Activated CD8-positive, alpha-beta memory T cell treated with anti-CD3 and anti-CD28 coated beads, Interleukin-2, amount 50 U/mL, for 48 hours (primary cell): ENCODE results near the gene CHIT1.

Experiments
- DNase-seq: peaks from one replicate; pipeline ENCODE4 v3.0.0-alpha.2; 2020

Gene CHIT1

DNA sequence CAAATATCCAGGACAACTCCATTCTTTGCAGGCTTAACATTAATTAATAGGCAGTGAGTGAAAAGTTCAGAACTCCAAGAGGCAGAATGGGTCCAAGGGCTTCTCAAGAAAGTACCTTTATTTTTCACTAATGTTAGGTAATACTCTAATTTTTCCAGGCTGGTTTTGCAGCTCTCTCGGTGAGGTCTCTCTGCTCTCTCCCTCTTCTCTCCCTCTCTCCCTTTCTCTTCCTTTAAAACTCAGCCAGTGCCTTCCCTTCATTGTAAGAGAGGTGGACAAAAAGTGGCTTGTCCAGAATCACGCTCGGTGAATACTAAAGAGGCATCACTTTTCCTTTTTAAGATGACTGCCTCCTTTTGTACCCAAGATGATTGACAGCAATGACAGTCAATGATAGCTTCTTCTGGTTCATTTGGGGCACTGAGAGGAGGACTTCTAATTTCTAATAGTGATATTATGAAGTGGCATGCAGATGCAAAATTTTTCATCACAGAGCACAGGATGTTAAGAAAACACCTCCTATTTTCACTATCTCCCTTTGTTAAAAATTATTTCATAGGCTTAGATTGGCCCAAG is 41.7 kb downstream of the CHIT1 start:
- DNase-seq: no peak

DNA sequence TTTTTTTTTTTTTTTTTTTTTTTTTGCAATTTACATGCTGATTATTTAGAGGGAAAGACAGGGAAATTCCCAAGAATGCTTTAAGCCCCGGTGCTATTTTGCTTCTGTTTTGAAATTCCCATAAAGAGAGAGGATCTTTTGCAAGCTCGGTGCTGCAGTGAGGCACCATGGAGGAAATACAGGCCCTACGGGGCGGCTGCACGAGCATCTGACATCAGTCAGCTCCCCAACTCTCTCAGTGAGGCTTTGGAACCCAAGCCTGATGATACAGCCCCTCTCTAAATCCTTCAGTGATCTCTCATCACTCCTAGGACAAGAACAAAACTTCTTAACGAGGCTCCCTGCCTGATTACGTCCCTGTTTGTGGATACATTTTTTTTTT is 42.2 kb downstream of the CHIT1 start:
- no peak for DNase-seq

- DNase-seq: no peak
Measured at GRCh38 chr1:203186446-203187303, 42.8 kb downstream of the CHIT1 start, which contains the start of gene CHI3L1. Gene CHI3L1 (minus strand): TSS chr1:203186704. CDS start chr1:203186623, 81 bp downstream.

DNA sequence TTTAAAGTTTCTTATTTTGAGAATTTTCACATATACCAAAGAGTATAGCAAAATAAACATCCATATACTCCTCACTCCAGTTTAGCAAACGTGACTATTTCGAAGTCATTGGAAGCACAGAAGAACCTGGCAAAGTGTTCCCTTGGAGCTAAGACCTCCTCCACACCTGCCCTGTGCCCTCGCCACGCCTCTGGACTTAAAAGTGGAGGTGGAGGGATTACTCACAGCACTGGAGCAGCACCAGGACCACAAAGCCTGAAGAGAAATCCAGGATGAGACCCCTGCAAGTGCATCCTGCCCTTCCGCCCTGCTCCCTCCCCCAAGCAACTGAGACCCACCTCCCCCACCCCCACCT is 43.4 kb downstream of the CHIT1 start:
- no peak for DNase-seq

DNA sequence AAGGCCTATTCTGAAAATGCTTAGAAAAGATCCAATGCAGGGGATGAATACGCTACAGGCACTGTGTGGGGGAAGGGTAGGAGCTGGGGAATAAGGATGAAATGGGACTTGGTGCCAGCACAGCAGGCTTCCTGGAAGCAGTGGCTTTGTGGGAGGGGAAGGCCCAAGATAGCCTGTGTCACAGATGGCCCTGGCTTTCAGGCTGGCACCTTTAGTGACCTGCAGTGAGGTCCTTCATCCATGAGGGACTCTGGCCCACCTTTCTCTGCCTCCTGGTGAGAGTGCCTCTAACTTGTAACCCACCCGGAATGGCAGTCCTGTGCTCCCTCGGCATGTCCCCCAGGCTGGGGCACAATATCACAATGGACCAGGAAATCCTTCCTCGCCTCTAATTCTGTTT is 43.9 kb downstream of the CHIT1 start:
- no peak for DNase-seq

- no peak for DNase-seq
Measured at GRCh38 chr1:203185061-203185461, 44.4 kb downstream of the CHIT1 start.

- DNase-seq: no peak
Measured at GRCh38 chr1:203184467-203184866, 45.0 kb downstream of the CHIT1 start.

DNA sequence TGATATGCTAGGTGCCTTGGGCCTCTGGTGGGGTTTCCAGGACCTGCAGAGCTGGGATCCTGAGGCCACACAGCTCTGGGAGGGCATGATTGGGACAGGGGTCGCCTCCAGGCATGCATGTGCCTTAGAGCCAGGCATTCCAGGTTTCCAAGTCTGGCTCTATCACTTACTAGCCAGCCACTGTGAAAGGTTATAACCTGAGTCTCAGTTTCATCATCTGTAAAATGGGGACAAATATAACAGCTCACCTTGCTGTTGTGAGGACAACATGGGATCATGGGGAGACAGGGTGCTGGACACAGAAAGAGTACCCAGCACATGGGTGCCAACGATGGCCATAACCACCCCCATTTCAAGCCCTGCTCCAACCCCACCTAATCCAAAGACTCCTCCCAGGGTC is 45.6 kb downstream of the CHIT1 start:
- DNase-seq: no peak

GRCh38 chr1:203182387-203182953 is 47.0 kb downstream of the CHIT1 start:
- DNase-seq: no peak

DNA sequence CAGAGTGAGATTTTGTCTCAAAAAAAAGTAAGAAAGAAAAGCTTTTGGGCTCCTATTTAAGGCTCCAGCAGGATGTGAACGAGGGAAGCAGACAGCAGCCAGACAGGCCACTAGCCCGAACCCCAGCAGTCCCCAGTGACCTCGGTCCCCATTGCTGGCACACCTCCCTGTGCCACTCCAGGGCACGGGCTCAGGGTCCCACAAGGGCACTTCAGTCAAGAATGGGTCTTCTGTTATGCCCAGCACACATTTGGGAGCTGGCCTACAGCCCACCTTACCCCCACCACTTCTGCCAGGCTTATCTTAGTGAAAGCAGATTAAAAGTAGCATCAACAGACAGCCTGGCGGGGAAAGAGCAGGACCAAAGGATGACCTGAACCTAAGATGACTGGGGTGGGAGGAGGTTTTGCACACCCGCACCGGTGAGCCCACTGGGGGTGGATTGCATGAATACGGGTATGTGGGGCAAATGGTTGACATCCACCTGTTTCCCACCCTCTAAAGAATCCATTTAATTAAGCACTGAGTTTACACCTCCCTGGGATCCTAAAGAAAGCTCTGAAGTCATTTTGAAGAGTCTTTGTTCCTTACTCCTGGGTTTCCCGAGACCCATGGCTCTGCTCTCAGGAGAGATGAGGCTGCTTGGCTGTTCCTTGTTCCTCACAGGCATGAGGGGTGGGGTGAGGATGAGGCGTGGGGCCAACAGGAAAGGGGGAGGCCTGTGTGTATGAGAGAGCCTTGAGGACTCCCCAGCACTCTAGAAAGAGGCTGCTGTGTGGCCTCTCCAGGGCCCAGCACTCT is 47.7 kb downstream of the CHIT1 start:
- no peak for DNase-seq

- no peak for DNase-seq
Measured at GRCh38 chr1:203180611-203181330, 48.7 kb downstream of the CHIT1 start.

- no peak for DNase-seq
Measured at GRCh38 chr1:203179667-203180005, 49.8 kb downstream of the CHIT1 start.

DNA sequence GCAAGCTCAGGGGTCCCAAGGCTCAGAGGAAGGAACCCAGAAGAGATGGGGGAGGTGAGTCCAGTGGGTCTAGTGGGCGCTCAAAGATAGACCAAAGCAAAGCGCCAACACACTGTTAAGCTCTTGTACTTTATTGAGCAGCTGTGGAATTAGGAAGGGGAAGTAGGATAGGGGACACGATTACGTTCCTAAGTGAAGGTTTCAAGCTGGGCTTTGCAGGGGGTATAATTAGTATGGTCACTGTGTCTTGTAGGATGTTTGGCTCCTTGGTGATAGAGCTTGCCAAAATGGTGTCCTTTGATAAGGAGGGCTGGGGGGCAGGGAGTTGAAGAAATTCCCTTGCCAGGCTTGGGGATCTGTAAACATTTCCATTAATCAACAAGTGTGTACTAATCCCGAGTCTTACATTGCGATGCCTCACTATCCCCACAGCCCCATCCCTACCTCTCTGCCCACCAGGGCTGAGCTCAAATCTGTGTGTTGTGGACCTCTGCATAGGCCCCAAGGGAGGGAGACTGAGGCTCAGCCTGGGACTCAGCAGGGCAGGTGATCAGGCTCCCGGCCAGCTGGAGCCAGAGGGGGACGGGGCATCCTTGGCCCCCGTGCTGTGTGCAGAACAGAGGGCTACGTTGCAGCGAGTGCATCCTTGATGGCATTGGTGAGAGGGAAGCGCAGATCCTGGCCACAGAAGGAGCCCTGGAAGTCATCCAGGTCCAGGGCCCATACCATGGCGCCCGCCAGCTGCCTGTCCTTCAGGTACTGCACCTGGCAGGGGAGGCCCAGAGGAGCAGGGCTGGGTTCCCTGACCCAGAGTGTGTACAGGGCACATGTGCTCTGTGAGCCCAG is 50.4 kb downstream of the CHIT1 start:
- no peak for DNase-seq

GRCh38 chr1:203178083-203178482 is 51.4 kb downstream of the CHIT1 start:
- DNase-seq: no peak

DNA sequence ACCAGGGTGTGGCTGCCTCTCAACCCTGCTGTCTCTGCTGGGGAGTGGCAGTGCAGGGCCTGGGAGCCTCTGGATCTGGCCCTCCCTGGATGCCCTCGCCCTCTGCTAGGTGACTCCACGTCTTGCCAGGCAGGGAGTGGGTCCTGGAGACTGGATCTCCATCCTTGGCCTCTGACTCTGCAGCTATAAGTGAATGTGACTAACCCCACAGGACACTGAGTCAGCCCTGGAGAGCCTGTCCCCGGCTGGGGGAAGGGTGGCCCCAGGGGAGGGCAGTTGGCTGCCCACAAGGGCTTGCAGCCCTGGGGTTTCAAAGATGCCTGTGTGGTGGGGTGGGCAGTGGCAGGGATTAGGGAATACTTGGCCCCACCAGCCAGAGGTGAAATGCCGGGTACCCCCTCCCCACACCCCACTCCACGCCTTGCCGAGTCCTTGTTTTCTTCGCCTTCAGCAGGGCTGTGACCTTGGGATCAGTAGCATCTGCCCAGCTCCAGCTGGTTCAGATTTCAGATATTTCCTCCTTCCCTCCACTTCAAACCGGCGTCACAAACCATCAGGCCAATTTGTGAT is 51.9 kb downstream of the CHIT1 start:
- no peak for DNase-seq

DNA sequence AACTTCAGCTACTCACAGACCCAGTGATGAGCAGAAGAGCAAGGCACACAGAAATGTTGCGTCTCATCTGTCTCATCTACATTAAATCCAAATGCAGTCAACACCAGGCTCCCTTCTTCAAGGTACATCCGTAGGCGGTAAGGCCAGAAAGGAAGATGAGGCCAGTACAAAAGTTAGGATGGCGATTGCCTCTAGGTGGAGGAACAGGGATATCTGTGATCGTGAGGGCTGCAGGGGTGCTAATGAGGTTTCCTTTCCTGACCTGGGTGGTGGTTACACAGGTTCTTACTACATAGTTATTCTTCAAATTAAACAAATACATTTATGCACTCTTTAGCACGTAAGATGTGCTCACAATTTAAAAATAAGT is 52.5 kb downstream of the CHIT1 start:
- DNase-seq: no peak

DNA sequence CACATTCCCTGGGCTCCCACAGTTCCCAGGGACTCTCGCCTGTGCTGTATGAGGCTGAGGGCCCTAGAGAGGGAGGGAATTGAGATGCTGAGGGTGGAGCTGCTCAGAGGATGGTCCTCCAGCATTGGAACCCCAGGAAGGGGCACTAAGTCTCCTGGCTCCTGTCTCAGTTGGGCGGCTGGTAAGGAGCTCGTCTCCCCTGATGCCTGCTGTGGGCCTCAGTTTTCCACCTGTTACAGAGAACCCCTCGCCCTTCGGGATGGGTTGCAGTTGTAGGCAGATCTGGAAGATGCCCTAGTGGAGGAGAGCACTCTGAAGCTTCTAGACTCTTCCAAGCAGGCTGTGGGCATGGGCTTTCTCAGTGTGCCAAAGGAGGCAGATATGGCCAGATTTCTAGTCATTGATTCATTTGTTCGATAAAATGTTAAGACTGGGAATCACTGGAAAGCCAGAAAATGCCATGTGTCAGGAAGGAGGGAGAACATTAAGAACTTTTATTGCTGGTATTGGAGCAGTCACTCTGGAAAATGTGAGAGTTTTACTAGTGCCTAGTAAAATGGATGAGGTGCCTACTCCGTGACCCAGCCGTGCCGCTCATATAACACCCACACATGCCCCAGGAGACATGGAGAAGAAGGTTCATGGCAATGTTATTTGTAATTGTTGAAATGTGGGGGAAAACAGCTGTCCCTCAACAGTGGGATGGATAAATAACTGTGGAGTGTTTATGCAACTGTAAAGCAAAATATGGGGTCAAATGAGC is 53.0 kb downstream of the CHIT1 start:
- no peak for DNase-seq

- DNase-seq: no peak
Measured at GRCh38 chr1:203175827-203176241, 53.6 kb downstream of the CHIT1 start.

- no peak for DNase-seq
Measured at GRCh38 chr1:203175237-203175826, 54.1 kb downstream of the CHIT1 start, which contains the start of gene MYBPH. Gene MYBPH (minus strand): TSS chr1:203175826. CDS start chr1:203175755, 71 bp downstream.

GRCh38 chr1:203174324-203174985 is 55.0 kb downstream of the CHIT1 start:
- DNase-seq: no peak
